HG03457 (cell line): ENCODE data around the gene WBP1.
A peak's percentile ranks its signal among the peaks of the same experiment; 100 is the strongest.

Source experiments
- ATAC-seq: cut with Tn5 transposase; IDR thresholded peaks from one replicate; pipeline ENCODE4 v1.9.1; 2021; ENCODE audit warnings: moderate number of reproducible peaks; ENCODE audit not compliant: unreplicated experiment

WBP1 gene

DNA sequence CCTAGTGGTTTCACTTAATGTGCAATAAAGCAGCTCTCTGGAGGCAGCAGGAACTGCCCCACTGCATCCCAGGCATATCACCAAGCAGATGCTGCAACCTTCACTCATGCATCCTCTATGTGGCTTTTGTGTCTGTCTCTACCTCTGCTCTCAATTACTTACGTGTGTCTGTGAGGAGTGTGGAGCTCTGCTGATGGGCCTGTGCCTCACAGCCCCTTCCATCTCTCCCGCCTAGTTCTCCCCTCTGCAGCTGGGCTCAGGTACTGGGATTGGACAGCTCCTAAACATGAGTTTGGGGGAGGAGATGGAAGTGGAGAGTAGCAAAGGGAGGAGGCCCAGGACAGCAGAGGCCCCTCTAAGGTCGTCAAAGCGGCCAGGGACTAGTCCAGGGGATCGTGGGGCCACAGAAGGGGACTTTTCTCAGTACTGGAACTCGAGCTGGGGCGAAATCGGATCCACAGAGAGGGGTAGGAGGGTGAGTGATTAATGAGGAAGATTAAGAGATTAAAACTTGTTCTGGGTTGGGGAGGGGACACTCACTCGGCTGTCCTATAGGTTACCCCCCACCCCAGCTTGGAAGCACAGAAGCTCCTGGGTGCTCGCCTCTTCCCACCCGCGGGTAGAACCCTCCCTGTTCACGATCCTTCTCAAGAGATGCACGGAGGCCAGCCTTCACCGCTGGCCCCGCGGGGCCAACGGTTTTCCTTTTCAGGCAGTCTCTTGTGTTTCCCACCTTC, 43.3 kb downstream of the WBP1 start:
- no peak for ATAC-seq

DNA sequence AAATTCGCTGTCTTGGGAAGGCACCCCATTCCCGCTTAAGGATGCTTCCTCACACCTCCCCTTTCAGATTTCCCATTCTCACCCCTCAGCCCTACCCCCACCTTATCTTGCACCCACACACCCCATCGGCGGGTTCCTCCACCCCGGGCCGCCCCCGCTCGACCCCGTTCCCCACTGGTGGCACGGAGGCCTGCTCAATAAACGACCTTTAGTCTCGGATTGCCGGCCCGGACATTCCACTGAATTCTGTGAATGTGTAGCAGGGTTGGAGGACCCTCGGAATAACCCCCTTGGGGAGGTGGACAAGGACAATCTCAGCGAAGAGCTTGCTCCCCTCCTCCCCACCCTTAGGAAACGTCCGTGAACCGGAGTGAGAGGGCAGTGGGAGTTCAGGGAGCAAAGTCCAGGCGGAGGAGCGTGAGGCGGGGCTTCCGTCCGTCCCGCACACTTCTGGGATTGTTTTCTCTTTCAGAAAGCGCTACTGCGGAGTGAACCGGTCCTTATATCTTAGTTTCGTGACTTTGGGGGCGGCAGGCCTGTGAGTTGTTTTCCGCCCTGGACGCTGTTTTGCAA, 44.0 kb downstream of the WBP1 start:
- ATAC-seq = no peak

DNA sequence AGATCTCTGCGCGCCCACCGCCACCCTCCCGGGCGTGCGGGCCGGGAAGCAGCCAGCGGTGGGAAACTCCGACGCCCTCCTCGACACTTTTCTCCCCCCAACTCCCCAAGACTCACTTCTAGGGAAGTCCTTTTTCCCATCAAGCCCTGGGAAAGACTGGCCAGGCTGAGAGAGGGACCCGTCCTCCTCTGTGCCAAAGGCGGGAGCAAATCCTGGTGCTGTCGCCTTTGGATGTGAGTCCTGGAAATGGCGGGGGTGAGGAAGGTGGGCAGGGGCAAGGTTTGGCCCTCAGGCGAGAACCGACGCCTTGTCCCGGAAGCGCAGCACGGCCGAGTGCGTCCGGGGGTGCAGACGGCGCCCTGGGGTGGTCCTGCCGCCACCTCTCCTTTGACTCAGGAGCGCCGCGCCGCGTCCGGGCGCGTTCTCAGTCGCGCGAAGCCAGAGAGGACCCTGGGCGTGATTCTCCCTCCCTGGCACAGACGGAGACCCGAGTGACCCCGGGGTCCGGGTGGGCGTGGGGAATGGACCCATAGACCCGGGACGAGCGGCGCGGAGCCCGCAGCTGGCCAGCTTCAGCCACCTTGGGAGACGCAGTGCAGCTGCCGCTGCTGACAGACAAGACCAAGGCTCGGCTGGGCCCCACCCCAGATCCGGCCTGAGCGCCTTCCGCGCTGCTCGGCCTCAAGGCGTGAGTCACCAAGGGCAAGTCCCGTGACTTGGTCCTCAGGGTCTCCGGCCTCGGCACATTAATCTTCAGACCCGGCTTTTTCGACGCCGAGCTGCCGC, 44.7 kb downstream of the WBP1 start:
- no peak for ATAC-seq

DNA sequence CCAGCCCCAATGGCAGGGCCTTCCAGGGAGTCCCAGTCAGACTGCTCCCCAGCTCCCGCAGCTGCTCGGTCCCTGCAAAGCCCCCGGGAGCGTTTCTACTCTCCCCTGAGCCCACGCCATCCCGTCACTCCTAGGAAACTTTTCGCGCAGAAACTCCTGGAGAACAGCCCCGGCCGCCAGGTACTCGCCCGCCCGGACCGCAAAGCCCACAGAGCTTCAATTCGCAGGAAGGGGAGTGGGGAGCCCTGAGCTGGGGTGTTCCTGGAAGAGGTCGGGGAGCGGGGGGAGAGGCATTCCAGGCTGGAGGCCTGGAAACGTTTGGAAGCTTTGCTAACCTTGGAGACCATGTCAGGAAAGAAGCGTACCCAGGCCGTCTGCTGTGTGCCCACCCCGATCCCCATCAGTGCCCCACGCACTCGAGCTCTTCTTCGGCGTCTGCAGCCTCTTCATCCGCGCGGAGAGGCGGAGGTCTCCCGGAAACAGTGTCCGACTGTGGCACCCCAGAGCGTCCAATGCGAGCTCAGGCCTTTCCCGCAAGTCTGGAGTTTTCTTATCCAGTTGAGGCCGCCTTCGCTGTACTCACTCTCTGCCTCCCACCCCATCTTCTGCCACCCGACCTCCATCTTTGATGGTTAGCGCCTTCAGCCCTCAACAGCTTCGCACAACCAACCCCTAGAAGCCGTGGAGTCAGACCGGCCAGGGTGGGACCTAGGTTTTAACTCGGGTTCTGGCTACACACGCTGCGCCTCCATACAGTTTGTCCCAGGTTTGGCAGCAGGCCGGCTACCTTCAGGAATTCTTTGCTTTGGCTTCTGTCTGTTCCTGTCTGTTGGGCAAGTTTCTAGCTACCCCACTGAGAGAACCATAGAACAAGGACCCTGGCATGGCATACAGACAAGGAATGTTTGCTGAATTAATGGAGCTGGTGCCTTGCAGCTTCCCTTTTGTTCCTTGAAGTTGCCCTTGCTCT, 45.6 kb downstream of the WBP1 start:
- ATAC-seq = no peak

DNA sequence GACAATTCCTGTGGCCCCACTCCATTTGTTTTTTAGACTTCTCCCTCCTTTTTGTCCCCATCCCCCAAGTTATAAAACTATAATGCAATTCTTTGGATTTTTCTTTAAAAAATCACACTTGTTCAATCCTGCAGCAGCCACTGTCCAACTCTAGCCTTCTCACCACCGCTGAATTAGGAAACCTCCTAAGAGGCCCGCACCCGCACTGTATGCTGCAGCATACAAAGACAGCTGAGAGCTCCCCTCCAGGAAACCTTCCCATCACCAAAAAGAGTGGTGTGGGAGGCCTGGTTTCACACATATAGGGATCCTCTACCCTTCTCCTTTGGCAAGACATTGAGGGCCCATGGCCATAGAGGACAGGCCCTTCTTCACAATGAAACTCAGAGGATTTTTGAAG, 46.4 kb downstream of the WBP1 start:
- no peak for ATAC-seq

DNA sequence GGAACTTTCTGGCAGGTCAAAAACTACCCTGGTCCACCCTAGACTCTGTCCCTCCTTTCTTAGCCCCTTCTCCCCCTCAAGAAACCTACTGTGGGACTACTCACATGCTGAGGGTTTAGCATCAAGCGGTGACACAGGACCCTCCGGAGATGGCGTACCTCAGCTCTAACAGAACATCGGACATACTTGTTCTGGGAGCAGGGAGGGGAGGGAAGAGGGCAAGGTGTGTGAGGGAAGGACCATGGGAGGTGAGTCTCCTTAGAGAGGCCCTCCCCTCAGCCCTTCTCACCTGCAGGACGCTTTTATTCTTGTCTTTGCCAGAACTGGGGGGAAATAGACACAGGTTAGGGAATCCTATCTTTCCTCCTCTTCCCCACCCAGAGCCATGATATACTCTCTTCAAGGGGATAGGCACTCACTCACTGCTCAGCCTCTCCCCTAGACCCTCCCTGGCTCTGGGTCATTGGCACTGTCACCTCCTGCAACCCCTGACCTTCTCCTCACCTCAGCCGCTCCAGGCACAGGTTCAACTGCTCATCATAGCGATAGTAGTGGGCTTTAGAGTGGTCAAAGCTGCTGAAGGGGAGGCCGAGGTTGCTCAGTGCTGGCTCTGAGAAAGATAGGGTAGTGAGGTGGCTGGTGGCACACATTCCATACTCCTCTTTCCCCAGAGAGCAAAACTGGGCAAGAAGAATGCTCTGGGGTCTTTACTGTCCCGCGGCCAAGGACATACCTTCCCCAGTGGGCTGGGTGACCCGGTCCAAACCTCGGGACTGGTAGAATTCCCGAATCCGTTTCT, 47.4 kb downstream of the WBP1 start:
- ATAC-seq = no peak

DNA sequence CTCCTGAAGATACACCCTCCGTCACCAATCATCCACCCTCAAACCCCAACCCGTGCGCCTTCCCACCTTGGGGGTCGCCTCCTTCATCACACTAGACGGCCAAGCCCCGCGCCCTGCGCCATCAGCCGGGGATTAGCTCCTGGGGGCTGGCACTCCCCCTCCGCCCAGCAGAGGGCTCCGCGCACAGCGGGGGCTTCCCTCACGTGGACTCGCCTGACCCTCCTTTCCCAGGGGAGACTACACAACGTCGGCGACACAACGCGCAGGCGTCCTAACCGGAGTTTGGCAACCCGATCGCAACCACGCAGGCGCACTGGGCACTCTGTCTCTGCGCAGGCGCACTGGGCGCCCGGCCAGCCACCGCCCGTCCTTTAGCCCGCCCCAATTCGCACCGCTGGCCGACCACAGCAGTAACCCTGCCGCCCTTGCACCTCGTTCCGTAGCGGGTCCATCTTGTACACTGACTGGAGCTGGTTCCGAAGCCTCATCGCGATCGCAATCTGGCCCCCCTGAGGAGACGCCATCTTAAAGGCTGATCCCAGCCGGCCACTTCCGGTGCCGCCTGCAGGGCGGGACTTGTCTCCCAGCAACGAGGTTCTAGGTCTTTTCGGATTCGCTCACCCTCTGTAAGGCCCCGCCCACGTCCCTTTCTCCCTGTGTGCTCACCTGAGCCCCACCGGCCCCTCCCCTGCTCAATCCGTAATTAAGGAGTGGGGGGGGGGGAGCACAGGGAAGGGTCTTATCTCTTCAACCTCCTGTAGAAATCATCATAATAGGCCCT, 49.1 kb downstream of the WBP1 start, which contains the start of gene PCGF1:
Gene PCGF1 (minus strand): TSS at position 551 of the 781 bp plus-strand sequence. CDS start 27 bp downstream, at position 524.
- peak; percentile 72 for ATAC-seq

DNA sequence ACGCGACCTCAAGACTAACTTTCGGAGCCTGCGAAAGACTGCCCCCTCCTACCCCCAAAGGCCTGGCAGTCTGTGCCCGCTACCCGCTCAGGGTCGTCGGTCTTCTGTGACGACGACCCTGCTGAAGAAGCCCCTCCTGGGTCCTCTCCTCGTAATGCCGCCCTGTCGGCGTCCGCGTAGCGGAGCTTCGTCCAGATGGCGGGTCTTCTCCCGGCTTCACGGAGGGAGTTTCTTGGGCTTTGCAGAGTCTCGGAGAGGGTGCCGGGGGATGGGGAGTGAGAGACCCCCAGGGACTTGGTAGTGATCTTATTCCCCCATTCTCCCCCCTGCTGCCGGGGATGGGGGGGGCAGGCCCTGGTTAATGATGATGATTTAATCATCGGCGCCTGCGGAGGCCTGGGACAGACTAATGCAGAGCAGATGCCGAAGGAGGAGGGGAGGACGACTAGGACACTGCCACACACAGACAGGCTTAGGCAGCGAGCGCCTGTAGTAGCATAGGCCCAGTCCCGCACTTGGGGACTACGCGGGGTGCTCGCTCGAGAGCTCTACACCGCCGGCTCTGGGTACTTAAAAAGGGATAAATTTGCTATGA, 49.8 kb downstream of the WBP1 start:
- ATAC-seq = peak; percentile 3

DNA sequence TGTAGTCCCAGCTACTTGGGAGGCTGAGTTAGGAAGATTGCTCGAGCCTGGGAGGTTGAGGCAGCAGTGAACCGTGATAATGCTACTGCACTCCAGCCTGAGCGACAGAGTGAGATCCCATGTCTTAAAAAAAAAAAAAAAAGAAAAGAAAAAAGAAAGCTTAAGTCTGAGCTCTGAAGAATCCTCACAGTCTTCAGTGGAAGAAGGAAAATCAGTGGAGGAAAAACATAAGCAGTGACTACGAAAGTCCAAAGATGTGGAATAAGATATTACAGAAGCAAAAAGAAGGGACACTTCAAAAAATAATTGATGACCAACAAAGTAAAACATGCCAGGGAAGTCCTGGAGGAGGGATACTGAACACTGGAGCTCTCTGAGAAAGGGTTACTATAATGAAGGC, 52.0 kb downstream of the WBP1 start:
- no peak for ATAC-seq
